HUDEP-2 (cell line): ENCODE results near the gene DNAJC17.

ENCODE experiments used
- DNase-seq, 76 experiments: peaks; one replicate each; lab custom pipeline; 2025; ENCODE audit not compliant: unreplicated experiment in 76 of 76; lab: John Stamatoyannopoulos, UW

DNAJC17 gene

DNA sequence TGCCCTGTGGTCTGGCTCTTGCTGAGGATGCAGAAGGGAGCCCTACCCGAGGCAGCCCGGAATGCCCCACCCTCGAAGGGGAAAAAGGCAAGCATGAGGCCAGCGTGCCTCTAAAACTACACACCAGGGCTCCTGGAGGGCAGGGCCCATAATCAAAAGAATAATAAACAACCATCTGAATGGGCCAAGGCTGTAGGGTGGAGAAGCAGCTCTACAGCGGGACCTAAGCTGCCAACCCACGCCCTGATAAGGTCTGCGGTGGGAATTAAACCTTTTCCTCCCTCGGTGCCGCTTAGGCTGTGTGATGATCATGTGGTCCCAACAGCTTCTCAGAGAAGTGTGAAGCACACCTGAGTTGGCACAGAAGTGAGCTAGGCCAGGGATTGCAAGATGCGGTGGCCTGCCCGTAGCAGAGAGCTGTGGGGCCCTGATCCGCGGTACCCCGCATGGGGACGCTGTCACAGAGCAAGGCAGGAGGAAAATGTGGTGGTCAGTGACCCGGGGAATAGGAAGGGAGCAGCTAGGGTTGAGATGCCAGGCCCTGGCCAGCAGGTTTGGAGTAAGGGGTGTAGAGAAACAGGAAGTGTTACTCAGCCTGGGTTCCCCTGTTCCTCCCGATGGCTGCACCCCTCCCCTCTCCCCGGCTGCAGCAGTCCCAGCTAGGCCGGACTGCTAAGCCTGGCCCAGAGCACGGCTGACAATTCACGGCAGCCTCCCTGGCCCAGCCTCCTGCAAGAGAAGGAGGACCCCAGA is 38.6 kb downstream of the DNAJC17 start:
- DNase-seq, result peak in 62 of 76 experiments; percentile 9 to 78 (median 48)

DNA sequence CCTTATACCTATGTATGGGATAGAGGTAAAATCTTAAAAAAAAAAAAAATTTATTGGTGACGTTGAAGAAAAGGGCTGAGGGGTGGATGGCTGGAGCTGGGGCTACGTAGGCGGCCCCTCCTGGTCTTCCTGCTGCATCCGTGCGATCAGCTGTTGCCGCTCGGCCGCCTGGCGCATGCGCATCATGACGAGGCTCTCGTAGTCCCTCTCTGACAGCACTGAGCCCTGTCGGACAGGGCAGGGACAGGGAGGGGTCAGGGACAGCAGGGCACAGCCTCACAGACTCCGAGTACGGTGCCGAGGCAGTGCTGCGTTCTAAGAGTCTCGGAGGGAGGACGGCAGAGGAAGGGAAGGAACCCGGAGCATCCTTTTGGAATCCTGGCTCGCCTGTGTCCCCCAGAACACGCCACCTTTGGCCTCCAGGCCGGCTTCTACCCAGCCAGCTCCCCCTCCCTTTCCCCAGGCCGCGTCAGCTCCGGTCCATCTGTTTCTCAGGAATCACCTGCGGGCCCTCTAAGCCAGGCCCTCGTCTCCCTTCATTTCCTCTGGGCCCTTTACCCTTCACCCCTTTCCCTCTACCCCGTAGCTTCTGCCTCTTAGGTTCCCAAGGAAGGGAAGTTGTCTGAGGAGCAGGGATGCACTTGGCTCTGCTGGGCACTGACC is 39.3 kb downstream of the DNAJC17 start:
- no peak for DNase-seq

- DNase-seq, result peak in 63 of 76 experiments; percentile 19 to 81 (median 56)
Measured at GRCh38 chr15:40766906-40767837, 40.1 kb downstream of the DNAJC17 start.

DNA sequence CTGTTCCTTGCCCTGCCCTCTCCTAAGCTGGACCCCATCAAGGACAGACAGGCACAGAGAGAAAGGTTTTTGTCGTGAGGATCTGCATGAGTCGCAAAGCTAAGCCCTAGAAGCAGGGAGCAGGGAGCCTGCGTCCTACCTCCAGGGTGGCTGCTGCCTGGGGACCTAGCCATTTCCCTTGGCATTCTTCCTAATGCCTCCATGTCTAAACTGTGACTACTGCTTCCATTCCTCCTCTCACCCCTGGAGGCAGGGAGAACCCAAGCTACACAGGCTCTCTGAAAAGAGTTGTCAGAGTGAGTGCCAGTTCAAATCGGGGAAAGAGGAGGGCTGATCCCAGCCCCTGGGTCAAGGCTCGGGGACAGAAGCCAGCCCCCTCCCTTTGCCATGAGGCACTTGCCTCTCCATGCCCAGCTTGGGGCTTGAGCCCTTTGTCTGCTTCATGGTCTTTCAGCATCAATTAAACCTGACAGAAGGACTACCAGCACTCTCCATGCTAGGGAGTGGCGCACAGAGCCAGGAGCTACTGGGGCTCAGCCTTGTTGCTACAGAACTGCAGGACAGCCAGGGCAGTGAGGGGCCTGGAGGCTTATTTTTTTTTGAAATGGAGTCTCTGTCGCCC is 41.0 kb downstream of the DNAJC17 start:
- DNase-seq, result no peak

- DNase-seq, result peak in 4 of 76 experiments; percentile 36 to 59 (median 52)
Measured at GRCh38 chr15:40764629-40765103, 42.6 kb downstream of the DNAJC17 start.

DNA sequence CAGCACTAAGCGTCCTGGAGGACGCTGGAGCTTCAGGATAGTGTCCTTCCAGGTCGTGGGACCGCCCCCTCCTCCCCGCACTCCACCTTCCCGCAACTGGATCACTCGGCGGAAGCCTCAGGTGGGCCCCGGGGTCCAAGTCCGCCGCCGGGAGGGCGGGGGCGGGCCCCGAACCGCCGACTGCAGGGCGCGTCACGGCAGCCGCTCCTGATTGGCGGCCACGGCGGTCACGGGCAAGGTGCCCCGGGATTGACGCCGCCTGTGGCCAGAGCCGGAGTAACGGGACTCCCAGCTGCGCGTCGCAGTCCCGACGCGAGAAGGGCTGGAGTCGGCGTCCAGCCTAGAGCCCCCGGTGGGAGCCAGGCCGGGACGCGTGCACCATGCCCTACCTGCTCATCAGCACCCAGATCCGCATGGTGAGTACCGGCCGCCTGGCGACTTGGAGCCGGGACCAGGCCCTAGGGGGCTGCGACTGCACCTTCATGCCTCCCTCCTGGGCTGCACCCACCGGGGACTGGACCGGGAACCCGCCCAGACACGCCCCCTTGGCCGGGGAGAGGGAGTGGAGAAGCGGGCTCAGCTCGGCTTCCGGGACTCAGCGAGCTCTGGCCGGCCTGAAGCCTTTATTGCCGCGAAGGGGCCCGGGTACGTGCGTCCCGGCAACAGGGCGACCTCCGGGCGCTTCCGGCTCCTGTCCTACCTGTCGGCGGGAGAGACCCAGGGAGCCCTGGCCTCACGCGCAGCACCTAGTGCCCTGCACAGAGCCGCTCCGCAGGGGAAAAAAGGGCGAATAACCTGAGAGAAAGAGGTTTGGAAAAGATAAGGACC is 43.3 kb downstream of the DNAJC17 start, which contains the start of gene GCHFR:
GCHFR (plus strand) TSS at position 268 of the 828 bp plus-strand sequence; CDS start at position 381, 113 bp downstream.
- DNase-seq, result peak in 68 of 76 experiments; percentile 11 to 86 (median 65)

DNA sequence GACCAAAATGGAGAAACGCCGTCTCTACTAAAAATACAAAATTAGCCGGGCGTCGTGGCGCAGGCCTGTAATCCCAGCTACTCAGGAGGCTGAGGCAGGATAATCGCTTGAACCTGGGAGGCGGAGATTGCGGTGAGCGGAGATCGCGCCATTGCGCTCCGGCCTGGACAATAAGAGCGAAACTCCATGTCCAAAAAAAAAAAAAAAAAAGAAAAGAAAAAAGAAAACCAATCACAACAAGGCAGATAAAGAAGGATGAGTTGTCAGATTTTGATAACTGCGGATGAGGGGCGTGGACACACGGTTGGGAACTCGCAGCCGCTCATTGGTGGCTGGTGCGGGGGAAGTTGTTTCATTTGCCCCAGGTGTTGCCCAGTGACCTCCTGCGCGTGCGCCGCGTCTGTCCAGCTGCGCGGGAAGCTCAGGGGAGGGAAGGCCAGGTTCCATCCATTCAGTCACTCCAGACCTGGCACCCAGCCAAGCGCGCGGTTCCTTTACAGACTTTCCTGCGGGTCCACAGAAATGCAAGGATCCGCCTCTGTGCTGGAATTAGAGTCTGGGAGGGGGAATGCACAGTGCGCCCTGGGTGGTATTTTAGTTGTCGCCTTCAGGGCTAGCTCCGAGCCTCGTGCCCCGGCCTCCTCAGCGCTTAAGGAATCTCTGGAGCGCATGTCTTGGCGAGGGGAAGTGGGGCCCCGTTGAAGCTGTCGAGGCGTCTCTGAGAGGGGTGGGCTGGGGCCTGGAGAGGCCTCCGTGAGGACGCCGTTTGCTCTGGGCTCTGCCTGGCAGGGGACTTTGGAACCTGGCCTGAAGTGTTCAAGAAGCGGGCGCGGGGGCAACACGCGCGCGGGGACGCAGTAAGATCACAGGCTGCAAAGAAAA is 44.1 kb downstream of the DNAJC17 start:
- peak in 58 of 76 experiments; percentile 15 to 71 (median 46) for DNase-seq

- DNase-seq, result no peak
Measured at GRCh38 chr15:40759961-40760360, 47.3 kb downstream of the DNAJC17 start.

- DNase-seq, result peak in 72 of 76 experiments; percentile 29 to 89 (median 64)
Measured at GRCh38 chr15:40756938-40757337, 50.3 kb downstream of the DNAJC17 start.

GRCh38 chr15:40755812-40756208 is 51.5 kb downstream of the DNAJC17 start:
- peak in 28 of 76 experiments; percentile 7 to 43 (median 22) for DNase-seq

GRCh38 chr15:40754883-40755811 is 52.1 kb downstream of the DNAJC17 start, which contains the start of gene RMDN3:
Gene RMDN3 (minus strand): TSS chr15:40755254. CDS start chr15:40754783, 471 bp downstream.
- DNase-seq, result peak in 73 of 76 experiments; percentile 50 to 94 (median 88)

DNA sequence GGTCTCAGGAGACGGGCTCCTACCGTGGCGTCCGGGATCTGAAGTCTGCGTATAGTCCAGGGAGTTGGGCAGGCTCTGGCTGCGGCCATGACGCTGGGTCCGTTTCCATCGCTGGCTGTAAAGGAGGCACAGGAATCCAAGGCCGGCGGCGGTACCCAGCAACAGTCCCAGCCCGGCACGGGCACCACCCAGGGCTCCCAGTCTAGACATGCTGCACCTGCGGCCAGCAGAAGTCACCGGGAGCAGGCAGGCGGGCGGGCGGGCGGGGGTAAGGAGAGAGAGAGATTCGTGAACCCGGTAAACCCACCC is 52.7 kb downstream of the DNAJC17 start:
- peak in 1 of 76 experiments; percentile 20 for DNase-seq

DNA sequence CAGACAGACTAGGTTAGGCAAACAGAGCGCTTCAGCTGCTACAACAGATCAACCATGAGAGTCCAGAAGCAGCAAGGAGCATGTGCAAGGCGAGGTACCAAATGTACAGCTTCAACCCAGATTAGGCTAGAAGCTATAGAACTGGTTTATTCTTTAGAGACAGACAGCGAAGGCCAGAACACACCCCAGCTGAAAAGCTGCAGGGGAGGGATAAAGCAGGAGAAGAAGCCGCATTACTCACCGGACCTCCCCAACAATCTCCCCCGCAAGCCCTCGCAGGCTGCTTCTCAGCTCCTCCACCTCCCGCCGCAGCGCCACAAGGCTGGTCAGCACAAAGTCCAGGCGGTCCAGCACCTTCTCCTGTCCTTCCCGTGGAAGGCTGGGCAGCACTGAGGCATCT is 55.5 kb downstream of the DNAJC17 start:
- DNase-seq, result peak in 23 of 76 experiments; percentile 4 to 71 (median 42)

DNA sequence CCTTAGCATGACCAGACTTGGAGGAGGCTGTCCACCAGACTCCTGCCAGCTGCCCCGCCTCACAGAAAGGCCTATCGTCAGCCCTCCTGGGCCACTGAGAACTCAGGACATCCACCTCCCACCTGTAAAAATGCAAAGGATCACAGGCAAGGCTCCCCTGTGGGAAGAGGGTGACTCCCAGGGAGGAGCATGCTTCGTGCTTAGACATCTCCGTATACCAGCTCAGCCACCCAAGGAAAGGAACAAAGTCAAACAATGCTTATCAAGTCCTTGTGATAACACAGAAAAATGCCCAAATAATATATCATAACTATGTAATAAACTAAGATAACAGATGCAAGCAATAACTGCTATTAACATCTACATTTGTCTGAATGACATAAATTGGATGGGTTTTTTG is 56.4 kb downstream of the DNAJC17 start:
- no peak for DNase-seq

DNA sequence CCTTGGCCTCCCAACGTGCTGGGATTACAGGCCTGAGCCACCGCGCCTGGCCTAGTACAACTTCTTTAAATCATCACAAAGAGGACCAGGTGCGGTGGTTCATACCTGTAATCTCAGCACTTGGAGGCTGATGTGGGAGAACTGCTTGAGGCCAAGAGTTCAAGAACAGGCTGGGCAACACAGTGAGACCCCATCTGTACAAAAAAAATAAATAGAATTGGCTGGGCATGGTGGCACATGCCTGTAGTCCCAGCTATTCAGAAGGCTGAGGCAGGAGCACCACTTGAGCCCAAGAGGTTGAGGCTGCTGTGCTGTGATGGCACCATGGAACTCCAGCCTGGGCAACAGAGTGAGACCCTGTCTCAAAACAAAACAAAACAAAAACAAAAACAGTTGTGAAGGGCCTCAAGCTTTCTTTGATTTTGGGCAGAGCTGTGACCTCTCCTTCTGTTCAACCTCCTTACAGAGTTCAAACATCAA is 58.1 kb downstream of the DNAJC17 start:
- DNase-seq, result no peak

DNA sequence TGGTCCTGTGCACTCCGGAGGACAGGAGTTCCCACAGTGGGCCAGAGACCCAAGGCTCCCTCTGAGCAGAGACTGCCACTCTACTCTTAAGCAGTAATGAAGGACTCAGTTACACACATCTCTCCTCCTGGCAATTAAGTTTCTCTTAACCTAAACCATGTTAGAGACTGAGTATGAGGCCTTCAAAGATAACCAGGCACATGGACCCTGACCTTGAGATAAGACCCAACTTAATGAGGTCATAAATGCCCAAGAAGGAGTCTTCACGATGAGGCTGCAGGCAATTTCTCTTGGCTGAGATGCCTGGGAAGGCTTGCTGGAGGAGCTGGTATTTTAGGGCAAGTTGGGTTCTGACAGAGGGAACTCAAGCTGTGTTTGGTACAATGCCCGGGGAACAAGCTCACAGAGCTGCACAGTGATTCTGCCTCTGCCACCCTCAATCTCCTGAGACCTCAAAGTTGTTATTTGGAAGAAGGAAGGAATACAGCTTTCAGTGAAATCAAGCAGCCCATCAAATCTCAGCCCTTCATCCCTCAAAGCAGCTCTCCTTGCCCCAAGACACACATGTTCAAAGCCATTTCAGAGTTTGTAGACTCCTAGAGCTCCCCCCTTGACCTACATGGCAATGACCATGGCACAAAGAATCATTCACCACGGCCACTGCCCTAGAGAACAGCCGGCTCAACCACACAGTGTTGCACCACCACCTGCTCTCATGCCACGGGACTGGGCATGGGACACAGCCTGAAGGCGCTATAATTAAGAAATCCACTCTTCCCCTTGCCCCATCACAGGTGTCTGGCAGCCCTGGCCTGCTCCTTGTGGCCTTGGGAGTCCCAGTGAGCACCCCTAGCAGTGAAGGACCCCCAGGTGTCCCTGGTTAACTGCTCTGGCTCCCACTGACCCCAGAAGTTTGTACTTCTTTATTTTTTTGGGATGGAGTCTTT is 59.3 kb downstream of the DNAJC17 start:
- DNase-seq, result peak in 22 of 76 experiments; percentile 7 to 50 (median 21)
